AG04450 (cell line): ENCODE data around the gene ZSWIM8. TPM values are rescaled to one million over a fixed set of nuclear protein-coding genes. Genes with fewer than 3 reads are reported as not detected.
"Not testable (repeated sequence)": the region's sequence is repeated elsewhere in the genome, so short reads cannot be mapped to it uniquely, and the experiment has no call there.

ENCODE experiments used
- CTCF ChIA-PET: fragments of 300-600, 350-600 bp; formaldehyde crosslinking; extraction: SDS; loops from one replicate; lab custom pipeline; 2022; ENCODE audit warnings: antibody characterized with exemption, inconsistent platforms; lab: Charles Lee
- POLR2A ChIA-PET: fragments of 350-600 bp; formaldehyde crosslinking; extraction: SDS; loops from one replicate; lab custom pipeline; 2021; ENCODE audit warnings: antibody characterized with exemption, inconsistent platforms; lab: Yijun Ruan, JAX
- DNase-seq: peaks from one replicate; pipeline ENCODE4 v3.0.0-alpha.2; 2011; ENCODE audit warnings: low read depth, low spot score
- H3K27ac ChIP-seq: one replicate; pipeline ENCODE4 v1.5.1; 2012; ENCODE audit warnings: low read depth, low read length, control low read depth
- H3K27me3 ChIP-seq: one replicate; pipeline ENCODE4 v1.6.0; 2012; ENCODE audit warnings: low read length; ENCODE audit not compliant: control insufficient read depth, insufficient read depth
- H3K4me3 ChIP-seq: 2 replicates; pipeline ENCODE4 v1.5.1; 2011; ENCODE audit warnings: mild to moderate bottlenecking, low read depth, low read length, control low read depth
- H3K9me3 ChIP-seq: 2 replicates; pipeline ENCODE4 v1.5.1; 2012; ENCODE audit warnings: low read length; ENCODE audit not compliant: control insufficient read depth, insufficient read depth
- polyA plus RNA-seq: library from polyadenylated mRNA; depleted of rRNA; stranded (reverse); fragments of >200 nt; gene quantifications from 2 replicates; pipeline ENCODE4 v1.2.3, GENCODE V29; 2011
- TF ChIP-seq, protein P1 (sequence below): IDR thresholded peaks from 2 replicates; pipeline ENCODE4 v1.5.1; 2011; ENCODE audit warnings: low read depth, low read length, control low read depth, inconsistent platforms

Gene ZSWIM8
- polyA plus RNA-seq, 1 experiment, result 44.2 TPM

DNA sequence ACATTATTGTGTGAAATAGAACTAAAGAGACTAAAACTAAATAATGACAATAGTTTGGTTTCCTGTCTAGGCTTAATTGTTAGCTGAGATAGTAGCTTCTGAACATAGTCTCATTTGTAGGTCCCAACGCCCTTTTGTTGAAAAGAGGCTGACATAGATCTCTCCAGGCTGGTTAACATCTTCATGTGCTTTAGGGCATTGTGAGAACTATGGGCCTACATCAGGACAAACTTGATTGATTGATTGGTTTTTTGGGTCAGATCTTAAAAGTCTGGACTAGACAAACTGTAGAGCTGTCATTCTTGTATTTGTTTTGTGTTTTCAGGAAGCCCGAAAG lies 2.7 kb upstream of the ZSWIM8 start:
- POLR2A ChIA-PET, result interaction anchor here (1.4 to 2.4 kb wide), 2 partner anchors 11 to 52 kb away, joined by 3 to 28 read pairs; a partner anchor contains a TSS
- Histone ChIP-seq H3K9me3 (peaks cover 4% of the 10 kb centered on the region; the same call in 1 of the 2 replicates), H3K27ac (no peak overlapping the region), H3K4me3 (peak overlapping the region; percentile 86), H3K27me3 (no peaks in the 10 kb centered on the region)
- CTCF ChIA-PET, result no interaction called here
- no peak for DNase-seq
- TF ChIP-seq, protein P1, sequence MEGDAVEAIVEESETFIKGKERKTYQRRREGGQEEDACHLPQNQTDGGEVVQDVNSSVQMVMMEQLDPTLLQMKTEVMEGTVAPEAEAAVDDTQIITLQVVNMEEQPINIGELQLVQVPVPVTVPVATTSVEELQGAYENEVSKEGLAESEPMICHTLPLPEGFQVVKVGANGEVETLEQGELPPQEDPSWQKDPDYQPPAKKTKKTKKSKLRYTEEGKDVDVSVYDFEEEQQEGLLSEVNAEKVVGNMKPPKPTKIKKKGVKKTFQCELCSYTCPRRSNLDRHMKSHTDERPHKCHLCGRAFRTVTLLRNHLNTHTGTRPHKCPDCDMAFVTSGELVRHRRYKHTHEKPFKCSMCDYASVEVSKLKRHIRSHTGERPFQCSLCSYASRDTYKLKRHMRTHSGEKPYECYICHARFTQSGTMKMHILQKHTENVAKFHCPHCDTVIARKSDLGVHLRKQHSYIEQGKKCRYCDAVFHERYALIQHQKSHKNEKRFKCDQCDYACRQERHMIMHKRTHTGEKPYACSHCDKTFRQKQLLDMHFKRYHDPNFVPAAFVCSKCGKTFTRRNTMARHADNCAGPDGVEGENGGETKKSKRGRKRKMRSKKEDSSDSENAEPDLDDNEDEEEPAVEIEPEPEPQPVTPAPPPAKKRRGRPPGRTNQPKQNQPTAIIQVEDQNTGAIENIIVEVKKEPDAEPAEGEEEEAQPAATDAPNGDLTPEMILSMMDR, result no peak

GRCh38 chr10:73785721-73786511 lies 510 bp downstream of the ZSWIM8 start:
- H3K27ac ChIP-seq, result peak overlapping the region; percentile 74
- H3K9me3 ChIP-seq, result peaks cover 4% of the 10 kb centered on the region; the same call in 1 of the 2 replicates
- ChIA-PET POLR2A (interaction anchor here (0.7 to 1.6 kb wide), 4 partner anchors 9 to 55 kb away, joined by 3 to 6 read pairs (median 5); a partner anchor contains a TSS), CTCF (no interaction called here)
- TF ChIP-seq, protein P1, result no peak
- peak overlapping the region; percentile 83 for H3K4me3 ChIP-seq
- no peaks in the 10 kb centered on the region for H3K27me3 ChIP-seq
- DNase-seq, result no peak

DNA sequence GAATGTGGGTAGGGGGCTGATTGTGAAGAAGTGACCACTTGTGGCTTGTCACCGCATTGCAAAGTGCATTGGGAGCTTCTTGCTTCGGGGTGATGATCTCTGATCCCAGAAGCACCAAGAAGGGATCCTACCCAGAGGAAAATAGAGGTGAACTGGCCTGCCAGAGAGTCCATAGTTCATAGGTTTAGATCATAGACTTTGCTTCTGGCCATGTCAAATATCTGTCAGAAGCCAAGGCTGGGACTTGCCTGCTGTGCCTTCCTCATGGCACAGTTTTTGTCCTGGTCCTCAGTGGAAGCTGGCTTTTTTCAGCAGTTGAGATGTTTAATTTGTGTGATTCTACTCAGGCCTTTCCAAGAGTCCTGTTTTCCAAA lies 1.1 kb downstream of the ZSWIM8 start:
- POLR2A ChIA-PET, result interaction anchor here (0.7 to 1.6 kb wide), 4 partner anchors 9 to 56 kb away, joined by 3 to 6 read pairs (median 4); a partner anchor contains a TSS
- Histone ChIP-seq H3K27me3 (no peaks in the 10 kb centered on the region), H3K4me3 (peak overlapping the region; percentile 83), H3K27ac (no peak overlapping the region), H3K9me3 (peaks cover 4% of the 10 kb centered on the region; the same call in 1 of the 2 replicates)
- CTCF ChIA-PET, result no interaction called here
- DNase-seq, result no peak
- TF ChIP-seq, protein P1, result no peak

GRCh38 chr10:73787031-73787800 lies 1.8 kb downstream of the ZSWIM8 start:
- H3K27ac ChIP-seq, CTCF ChIA-PET, H3K27me3 ChIP-seq, H3K9me3 ChIP-seq, DNase-seq: not testable (repeated sequence)
- POLR2A ChIA-PET, result interaction anchor here (0.7 kb wide), 1 partner anchor 9 kb away, joined by 4 read pairs; no protein-coding TSS in a partner anchor
- H3K4me3 ChIP-seq, result peak overlapping the region; percentile 22

- TF ChIP-seq, protein P1, result no peak
- no peak overlapping the region for H3K27ac ChIP-seq
- CTCF ChIA-PET, result no interaction called here
- no peaks in the 10 kb centered on the region for H3K27me3 ChIP-seq
- no peak for DNase-seq
- H3K9me3 ChIP-seq, result peaks cover 4% of the 10 kb centered on the region; the same call in 1 of the 2 replicates
- POLR2A ChIA-PET, result no interaction called here
- no peak overlapping the region for H3K4me3 ChIP-seq
Measured at GRCh38 chr10:73788864-73789658, 3.7 kb downstream of the ZSWIM8 start.
